HL-60 (cell line): ENCODE data around the gene HMCN1.

Source experiments
- DNase-seq, 2 experiments: peaks; one replicate each; pipeline ENCODE4 v3.0.0-alpha.2; 2010 to 2020; ENCODE audit warnings: low read depth in 1 of 2, low spot score in 1 of 2
- H3K27ac ChIP-seq: fragments of 250-450 bp; sonication (Bioruptor Pico); replicated peaks from 2 replicates; pipeline ENCODE4 v1.5.1; 2020; ENCODE audit warnings: mild to moderate bottlenecking, moderate library complexity
- H3K27me3 ChIP-seq: fragments of 250-450 bp; sonication (Bioruptor Pico); 2 replicates; pipeline ENCODE4 v1.5.1; 2021; ENCODE audit warnings: mild to moderate bottlenecking, moderate library complexity; ENCODE audit not compliant: insufficient read depth, poor library complexity, severe bottlenecking
- H3K4me3 ChIP-seq: replicated peaks from 2 replicates; pipeline ENCODE4 v1.5.1; 2011; ENCODE audit warnings: mild to moderate bottlenecking, control low read depth, low read length; ENCODE audit not compliant: insufficient read depth
- GABPA ChIP-seq: IDR thresholded peaks from 2 replicates; pipeline ENCODE4 v1.6.1; 2012; ENCODE audit warnings: low read depth
- POLR2AphosphoS5 ChIP-seq: IDR thresholded peaks from 2 replicates; pipeline ENCODE4 v1.6.1; 2012; ENCODE audit warnings: low read depth
- REST ChIP-seq: IDR thresholded peaks from 2 replicates; pipeline ENCODE4 v1.6.1; 2012; ENCODE audit warnings: low read depth; ENCODE audit not compliant: insufficient replicate concordance
- SPI1 ChIP-seq: IDR thresholded peaks from 2 replicates; pipeline ENCODE4 v1.6.1; 2012; ENCODE audit warnings: low read depth, mild to moderate bottlenecking, borderline replicate concordance
- TF ChIP-seq, protein P1 (sequence below): IDR thresholded peaks from one replicate; pipeline ENCODE4 v1.5.1; 2011; ENCODE audit warnings: low read length, control low read depth, inconsistent platforms; ENCODE audit not compliant: insufficient read depth

HMCN1 gene

DNA sequence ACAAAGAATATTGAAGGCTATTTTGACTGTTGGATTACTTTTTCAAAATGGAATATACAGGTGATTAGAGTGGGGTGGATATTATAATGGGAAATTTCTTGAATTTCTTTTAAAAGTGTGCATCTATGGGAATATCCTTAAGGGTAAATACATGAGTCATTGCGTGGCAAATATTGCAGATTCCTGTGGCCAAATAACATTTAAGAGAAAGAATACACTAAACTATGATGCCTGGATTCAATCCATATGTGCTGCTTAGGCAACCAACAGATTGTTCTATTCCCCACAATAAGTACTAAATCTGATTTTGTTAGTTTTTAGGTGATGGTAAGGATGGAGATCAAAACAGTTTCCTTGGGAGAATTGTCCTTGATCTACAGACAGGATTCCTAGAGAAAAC lies 119.5 kb downstream of the HMCN1 start:
- Histone ChIP-seq H3K4me3 (no peak overlapping the region), H3K27ac (no peak overlapping the region), H3K27me3 (no peaks in the 10 kb centered on the region)
- DNase-seq = no peak
- TF ChIP-seq, protein P1, sequence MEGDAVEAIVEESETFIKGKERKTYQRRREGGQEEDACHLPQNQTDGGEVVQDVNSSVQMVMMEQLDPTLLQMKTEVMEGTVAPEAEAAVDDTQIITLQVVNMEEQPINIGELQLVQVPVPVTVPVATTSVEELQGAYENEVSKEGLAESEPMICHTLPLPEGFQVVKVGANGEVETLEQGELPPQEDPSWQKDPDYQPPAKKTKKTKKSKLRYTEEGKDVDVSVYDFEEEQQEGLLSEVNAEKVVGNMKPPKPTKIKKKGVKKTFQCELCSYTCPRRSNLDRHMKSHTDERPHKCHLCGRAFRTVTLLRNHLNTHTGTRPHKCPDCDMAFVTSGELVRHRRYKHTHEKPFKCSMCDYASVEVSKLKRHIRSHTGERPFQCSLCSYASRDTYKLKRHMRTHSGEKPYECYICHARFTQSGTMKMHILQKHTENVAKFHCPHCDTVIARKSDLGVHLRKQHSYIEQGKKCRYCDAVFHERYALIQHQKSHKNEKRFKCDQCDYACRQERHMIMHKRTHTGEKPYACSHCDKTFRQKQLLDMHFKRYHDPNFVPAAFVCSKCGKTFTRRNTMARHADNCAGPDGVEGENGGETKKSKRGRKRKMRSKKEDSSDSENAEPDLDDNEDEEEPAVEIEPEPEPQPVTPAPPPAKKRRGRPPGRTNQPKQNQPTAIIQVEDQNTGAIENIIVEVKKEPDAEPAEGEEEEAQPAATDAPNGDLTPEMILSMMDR = no peak
- TF ChIP-seq GABPA = no peak
- no peak for TF ChIP-seq REST

DNA sequence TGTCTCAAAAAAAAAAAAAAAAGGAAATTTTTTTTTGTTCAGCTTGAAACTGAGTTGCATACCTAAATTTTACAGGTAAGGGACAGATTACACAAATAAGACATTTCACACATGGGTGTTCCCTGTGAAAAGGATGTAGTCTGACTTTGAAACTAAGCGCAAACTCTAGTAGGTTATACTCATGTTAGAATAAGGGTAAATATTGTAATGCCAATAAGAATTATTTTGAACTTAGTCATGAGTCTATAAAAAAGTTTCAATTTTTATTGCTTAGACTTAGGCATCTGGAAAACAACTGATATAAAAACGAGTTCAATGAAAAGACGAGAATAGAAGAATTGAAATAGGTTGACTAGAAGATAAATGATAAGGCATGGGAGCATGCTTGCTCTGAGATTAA lies 122.3 kb downstream of the HMCN1 start:
- TF ChIP-seq, protein P1 = no peak
- TF ChIP-seq SPI1 (no peak), REST (no peak), GABPA (no peak), POLR2AphosphoS5 (no peak)
- Histone ChIP-seq H3K4me3 (no peak overlapping the region), H3K27ac (no peak overlapping the region), H3K27me3 (no peaks in the 10 kb centered on the region)
- DNase-seq = no peak

GRCh38 chr1:185857442-185857841 lies 123.3 kb downstream of the HMCN1 start:
- no peak for DNase-seq
- Histone ChIP-seq H3K27me3 (no peaks in the 10 kb centered on the region), H3K27ac (no peak overlapping the region), H3K4me3 (no peak overlapping the region)
- TF ChIP-seq, protein P1 = no peak
- TF ChIP-seq REST (no peak), POLR2AphosphoS5 (no peak), GABPA (no peak), SPI1 (no peak)
